ENCODE results near the gene FOXP4. TPM values are rescaled to one million over a fixed set of nuclear protein-coding genes. Genes with fewer than 3 reads are reported as not detected.

The FOXP4 gene
- total RNA-seq, 1 donor from 2014 or later, result 137 TPM

DNA sequence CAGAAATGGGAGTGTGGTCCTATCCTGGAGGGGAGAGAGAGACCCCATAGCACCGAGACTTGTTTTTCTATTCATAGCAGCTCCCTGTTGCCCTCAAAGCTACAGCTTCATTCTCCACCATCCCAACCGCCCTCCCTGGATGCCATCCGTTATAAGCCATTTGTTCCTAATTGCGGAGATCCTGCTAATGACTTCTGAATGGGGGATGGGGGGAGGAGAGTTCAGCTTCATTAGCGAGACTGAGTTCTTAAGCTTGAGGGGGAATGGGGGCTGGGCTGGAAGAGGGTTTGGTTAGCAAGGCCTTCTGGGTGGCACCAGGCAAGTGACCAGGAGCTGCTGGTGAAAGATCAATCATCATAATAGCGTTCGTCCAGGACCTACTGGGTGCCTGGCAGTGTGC lies 27.1 kb downstream of the FOXP4 start:
- Mint-ChIP-seq H3K27ac (peak overlapping the region; percentile 48), H3K4me1 (ENCODE audit: low read depth) (peaks cover 65% of the 10 kb centered on the region), H3K27me3 (no peaks in the 10 kb centered on the region), H3K36me3 (ENCODE audit: insufficient read depth) (peaks cover 11% of the 10 kb centered on the region), H3K9me3 (ENCODE audit: low read depth) (no peaks in the 10 kb centered on the region), H3K4me3 (ENCODE audit: low read depth) (no peak overlapping the region)
- no peak for DNase-seq (ENCODE audit: low spot score, unreplicated experiment)
- TF ChIP-seq, protein P1, sequence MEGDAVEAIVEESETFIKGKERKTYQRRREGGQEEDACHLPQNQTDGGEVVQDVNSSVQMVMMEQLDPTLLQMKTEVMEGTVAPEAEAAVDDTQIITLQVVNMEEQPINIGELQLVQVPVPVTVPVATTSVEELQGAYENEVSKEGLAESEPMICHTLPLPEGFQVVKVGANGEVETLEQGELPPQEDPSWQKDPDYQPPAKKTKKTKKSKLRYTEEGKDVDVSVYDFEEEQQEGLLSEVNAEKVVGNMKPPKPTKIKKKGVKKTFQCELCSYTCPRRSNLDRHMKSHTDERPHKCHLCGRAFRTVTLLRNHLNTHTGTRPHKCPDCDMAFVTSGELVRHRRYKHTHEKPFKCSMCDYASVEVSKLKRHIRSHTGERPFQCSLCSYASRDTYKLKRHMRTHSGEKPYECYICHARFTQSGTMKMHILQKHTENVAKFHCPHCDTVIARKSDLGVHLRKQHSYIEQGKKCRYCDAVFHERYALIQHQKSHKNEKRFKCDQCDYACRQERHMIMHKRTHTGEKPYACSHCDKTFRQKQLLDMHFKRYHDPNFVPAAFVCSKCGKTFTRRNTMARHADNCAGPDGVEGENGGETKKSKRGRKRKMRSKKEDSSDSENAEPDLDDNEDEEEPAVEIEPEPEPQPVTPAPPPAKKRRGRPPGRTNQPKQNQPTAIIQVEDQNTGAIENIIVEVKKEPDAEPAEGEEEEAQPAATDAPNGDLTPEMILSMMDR (IDR thresholded peaks at IDR 0.05; ENCODE audit: unreplicated experiment), result no peak

DNA sequence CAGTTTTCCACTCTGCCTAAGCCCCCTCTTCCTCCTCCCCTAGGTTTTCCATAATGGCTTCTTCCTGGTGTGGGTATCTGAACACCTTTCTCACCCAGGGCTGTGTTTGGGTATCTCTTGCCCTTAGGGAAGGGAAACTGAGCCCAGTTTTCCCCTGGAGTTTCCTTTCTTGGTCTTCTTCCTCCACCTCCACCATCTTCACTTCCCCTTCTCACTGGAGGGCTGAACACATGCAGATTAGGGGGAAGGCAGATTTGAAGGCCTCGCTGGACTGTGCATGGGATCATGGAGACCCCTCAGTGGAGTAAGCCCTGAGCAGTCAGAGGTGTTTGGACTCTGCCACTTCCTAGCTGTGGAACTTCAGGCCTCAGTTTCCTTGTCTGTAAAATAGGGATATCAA lies 27.8 kb downstream of the FOXP4 start:
- Mint-ChIP-seq H3K9me3 (ENCODE audit: low read depth) (no peaks in the 10 kb centered on the region), H3K36me3 (ENCODE audit: insufficient read depth) (peaks cover 11% of the 10 kb centered on the region), H3K4me1 (ENCODE audit: low read depth) (peaks cover 64% of the 10 kb centered on the region), H3K27me3 (no peaks in the 10 kb centered on the region), H3K4me3 (ENCODE audit: low read depth) (no peak overlapping the region), H3K27ac (no peak overlapping the region)
- TF ChIP-seq, protein P1 (IDR thresholded peaks at IDR 0.05; ENCODE audit: unreplicated experiment), result no peak
- no peak for DNase-seq (ENCODE audit: low spot score, unreplicated experiment)

DNA sequence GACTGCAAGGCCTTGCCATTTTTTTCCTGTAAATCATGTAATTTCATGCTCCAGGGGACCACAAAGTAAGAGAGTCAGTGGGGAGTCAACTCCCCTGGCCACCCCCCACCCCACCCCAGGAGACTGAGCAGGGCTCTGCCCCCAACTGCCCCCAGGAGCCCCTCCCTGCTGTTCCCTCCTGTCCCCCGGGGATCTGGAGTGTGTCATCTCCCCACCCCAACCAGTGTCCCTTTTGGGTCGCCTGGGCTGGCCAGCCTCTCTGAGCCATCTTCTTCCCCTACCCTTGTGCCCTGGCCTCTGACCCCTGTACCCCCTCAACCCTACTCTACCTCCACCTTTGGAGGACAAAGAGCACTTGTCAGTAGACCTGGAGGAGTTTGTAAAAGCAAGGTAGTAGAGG lies 29.4 kb downstream of the FOXP4 start:
- TF ChIP-seq, protein P1 (IDR thresholded peaks at IDR 0.05; ENCODE audit: unreplicated experiment), result no peak
- Mint-ChIP-seq H3K4me3 (ENCODE audit: low read depth) (no peak overlapping the region), H3K27me3 (no peaks in the 10 kb centered on the region), H3K36me3 (ENCODE audit: insufficient read depth) (peaks cover 18% of the 10 kb centered on the region), H3K27ac (peak overlapping the region; percentile 71), H3K9me3 (ENCODE audit: low read depth) (no peaks in the 10 kb centered on the region), H3K4me1 (ENCODE audit: low read depth) (peaks cover 60% of the 10 kb centered on the region)
- no peak for DNase-seq (ENCODE audit: low spot score, unreplicated experiment)

DNA sequence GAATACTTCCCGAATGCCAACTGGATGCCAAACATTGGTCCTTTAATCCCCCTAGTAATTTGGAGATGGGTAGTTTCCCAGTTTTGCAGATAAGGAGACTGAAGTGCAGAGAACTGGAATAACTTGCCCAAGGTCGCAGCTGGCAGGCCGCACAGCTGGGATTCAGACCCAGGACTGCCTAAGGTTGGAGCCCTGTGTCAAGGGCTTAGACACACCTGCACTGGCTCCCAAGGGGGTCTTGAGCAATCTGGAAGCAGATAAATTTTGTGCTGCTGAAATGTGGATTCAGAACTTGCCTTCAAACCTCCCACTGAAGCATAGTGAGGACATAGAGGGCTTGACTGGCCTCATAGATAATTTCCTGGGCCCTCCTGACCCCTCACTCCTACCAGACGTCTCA lies 30.5 kb downstream of the FOXP4 start:
- H3K27me3 Mint-ChIP-seq, result no peaks in the 10 kb centered on the region
- peaks cover 16% of the 10 kb centered on the region for H3K36me3 Mint-ChIP-seq (ENCODE audit: insufficient read depth)
- H3K4me1 Mint-ChIP-seq (ENCODE audit: low read depth), result peaks cover 60% of the 10 kb centered on the region

DNA sequence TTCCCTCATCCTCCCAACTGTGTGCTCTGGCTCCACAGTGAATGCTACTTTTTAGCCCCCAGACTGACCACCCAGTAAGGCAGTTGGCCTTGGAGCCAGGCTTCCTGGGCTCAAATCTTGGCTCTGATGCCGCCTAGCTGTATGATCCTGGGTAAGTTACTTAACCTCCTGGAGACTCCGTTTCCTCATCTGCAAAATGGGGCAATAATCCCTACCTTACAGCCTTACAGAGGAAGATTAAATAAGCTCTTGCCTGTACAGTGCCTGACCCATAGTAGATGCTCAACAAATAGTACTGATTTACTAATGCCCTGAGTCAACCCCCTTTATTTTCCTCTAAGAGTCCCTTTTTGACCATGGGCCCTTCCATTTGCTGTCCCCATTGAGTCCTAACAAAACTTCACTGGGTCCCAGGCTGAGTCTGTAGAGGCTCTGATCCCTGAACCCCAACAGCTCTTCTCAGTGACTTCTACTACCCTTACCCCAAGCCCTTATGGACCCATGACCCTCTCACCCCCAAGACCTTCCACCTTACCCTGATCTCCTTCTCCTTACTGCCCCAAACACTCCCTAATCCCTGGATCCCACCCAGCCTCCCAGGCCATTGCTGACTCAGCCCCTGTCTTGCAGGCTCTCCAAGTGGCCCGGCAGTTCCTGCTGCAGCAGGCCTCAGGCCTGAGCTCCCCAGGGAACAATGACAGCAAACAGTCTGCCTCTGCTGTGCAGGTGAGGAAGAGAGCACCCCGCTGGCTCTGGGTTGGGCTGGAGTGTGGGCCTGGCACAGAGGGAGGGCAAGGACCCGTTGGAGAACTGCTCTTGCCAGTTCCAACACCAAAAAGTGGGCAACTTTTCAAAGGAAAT lies 31.4 kb downstream of the FOXP4 start:
- H3K4me1 Mint-ChIP-seq (ENCODE audit: low read depth), result peaks cover 55% of the 10 kb centered on the region
- DNase-seq (ENCODE audit: low spot score, unreplicated experiment), result no peak

More for the DNA sequence above, 30.5 kb downstream of the FOXP4 start:
- DNase-seq (ENCODE audit: low spot score, unreplicated experiment), result no peak
- Mint-ChIP-seq H3K4me3 (ENCODE audit: low read depth) (no peak overlapping the region), H3K27ac (peak overlapping the region; percentile 93), H3K9me3 (ENCODE audit: low read depth) (no peaks in the 10 kb centered on the region)
- TF ChIP-seq, protein P1 (IDR thresholded peaks at IDR 0.05; ENCODE audit: unreplicated experiment), result no peak

More for the DNA sequence above, 31.4 kb downstream of the FOXP4 start:
- H3K9me3 Mint-ChIP-seq (ENCODE audit: low read depth), result no peaks in the 10 kb centered on the region
- TF ChIP-seq, protein P1 (IDR thresholded peaks at IDR 0.05; ENCODE audit: unreplicated experiment), result no peak
- H3K4me3 Mint-ChIP-seq (ENCODE audit: low read depth), result peak overlapping the region; percentile 24
- H3K27ac Mint-ChIP-seq, result peak overlapping the region; percentile 93
- H3K36me3 Mint-ChIP-seq (ENCODE audit: insufficient read depth), result peaks cover 13% of the 10 kb centered on the region
- no peaks in the 10 kb centered on the region for H3K27me3 Mint-ChIP-seq
